Hepatocyte (in vitro differentiated cells): ENCODE measurements around the gene ATP9B. TPM values are rescaled to one million over a fixed set of nuclear protein-coding genes. Genes with fewer than 3 reads are reported as not detected.
"Not testable (repeated sequence)": the region's sequence is repeated elsewhere in the genome, so short reads cannot be mapped to it uniquely, and the experiment has no call there.

Source experiments
- DNase-seq: peaks from one replicate; pipeline ENCODE4 v3.0.0-alpha.2; 2016; ENCODE audit warnings: low spot score
- H2AFZ ChIP-seq: fragments of 200-600 bp; sonication (generic); 2 replicates; pipeline ENCODE4 v1.6.0; 2016; ENCODE audit warnings: antibody characterized with exemption, mild to moderate bottlenecking
- H3K27ac ChIP-seq: fragments of 200-600 bp; sonication (generic); 2 replicates; pipeline ENCODE4 v1.5.1; 2016; ENCODE audit warnings: mild to moderate bottlenecking
- H3K27me3 ChIP-seq: fragments of 200-600 bp; sonication (generic); 2 replicates; pipeline ENCODE4 v1.6.1; 2016
- H3K36me3 ChIP-seq: fragments of 200-600 bp; sonication (generic); replicated peaks from 2 replicates; pipeline ENCODE4 v1.5.1; 2016; ENCODE audit warnings: low read depth; ENCODE audit not compliant: insufficient read depth
- H3K4me1 ChIP-seq: fragments of 200-600 bp; sonication (generic); 2 replicates; pipeline ENCODE4 v1.5.1; 2016; ENCODE audit warnings: mild to moderate bottlenecking, moderate library complexity; ENCODE audit not compliant: insufficient read depth
- H3K4me2 ChIP-seq: fragments of 200-600 bp; sonication (generic); 2 replicates; pipeline ENCODE4 v1.6.0; 2016
- H3K4me3 ChIP-seq: fragments of 200-600 bp; sonication (generic); 2 replicates; pipeline ENCODE4 v1.5.1; 2016; ENCODE audit warnings: mild to moderate bottlenecking
- H3K79me2 ChIP-seq: fragments of 200-600 bp; sonication (generic); 2 replicates; pipeline ENCODE4 v1.6.0; 2017; ENCODE audit warnings: mild to moderate bottlenecking
- H3K9me2 ChIP-seq: fragments of 200-600 bp; sonication (generic); replicated peaks from 2 replicates; pipeline ENCODE4 v1.6.0; 2017; ENCODE audit warnings: mild to moderate bottlenecking; ENCODE audit not compliant: insufficient read depth
- H3K9me3 ChIP-seq: fragments of 200-600 bp; sonication (generic); 2 replicates; pipeline ENCODE4 v1.5.1; 2016; ENCODE audit warnings: low read depth, mild to moderate bottlenecking
- H4K20me1 ChIP-seq: fragments of 200-600 bp; sonication (generic); 2 replicates; pipeline ENCODE4 v1.6.0; 2016; ENCODE audit warnings: mild to moderate bottlenecking; ENCODE audit not compliant: insufficient read depth, poor library complexity, severe bottlenecking
- EZH2 ChIP-seq: fragments of 200-600 bp; sonication (generic); IDR thresholded peaks from 2 replicates; pipeline ENCODE4 v1.6.1; 2016; ENCODE audit warnings: antibody characterized with exemption, mild to moderate bottlenecking, borderline replicate concordance
- EZH2phosphoT487 ChIP-seq: fragments of 200-600 bp; sonication (generic); IDR thresholded peaks from one replicate; pipeline ENCODE4 v1.6.1; 2018; ENCODE audit warnings: antibody characterized with exemption, mild to moderate bottlenecking, low read depth, moderate library complexity; ENCODE audit not compliant: unreplicated experiment, severe bottlenecking
- WGBS: methylation state at CpG from one replicate; pipeline ENCODE4 v1.1.6; 2016; ENCODE audit warnings: low lambda C conversion rate; ENCODE audit errors: missing lambda C conversion rate; 5-methylcytosine and 5-hydroxymethylcytosine counted together
- polyA plus RNA-seq: library from polyadenylated mRNA; unstranded; fragments of >200 nt; fragmentation: Nextera tagmentation; extraction: Ambion mirVana; gene quantifications from 2 replicates; pipeline ENCODE4 v1.2.1, GENCODE V29; 2016
- total RNA-seq: library from RNA; depleted of rRNA; stranded (reverse); fragments of >200 nt; gene quantifications from 2 replicates; pipeline ENCODE4 v1.2.3, GENCODE V29; 2014
- TF ChIP-seq, protein P1 (sequence below): fragments of 200-600 bp; sonication (generic); IDR thresholded peaks from 2 replicates; pipeline ENCODE4 v1.5.1; 2016; ENCODE audit warnings: antibody characterized with exemption, mild to moderate bottlenecking; ENCODE audit not compliant: poor library complexity

ATP9B gene
- total and polyA plus RNA-seq, 2 experiments from 2014 or later = 14.6 to 23.8 TPM

- H2AFZ ChIP-seq = no peak overlapping the region
- H3K27me3 ChIP-seq = no peaks in the 10 kb centered on the region
- H3K9me2 ChIP-seq = no peaks in the 10 kb centered on the region
- H3K4me1 ChIP-seq = peaks cover 11% of the 10 kb centered on the region
- TF ChIP-seq, protein P1, sequence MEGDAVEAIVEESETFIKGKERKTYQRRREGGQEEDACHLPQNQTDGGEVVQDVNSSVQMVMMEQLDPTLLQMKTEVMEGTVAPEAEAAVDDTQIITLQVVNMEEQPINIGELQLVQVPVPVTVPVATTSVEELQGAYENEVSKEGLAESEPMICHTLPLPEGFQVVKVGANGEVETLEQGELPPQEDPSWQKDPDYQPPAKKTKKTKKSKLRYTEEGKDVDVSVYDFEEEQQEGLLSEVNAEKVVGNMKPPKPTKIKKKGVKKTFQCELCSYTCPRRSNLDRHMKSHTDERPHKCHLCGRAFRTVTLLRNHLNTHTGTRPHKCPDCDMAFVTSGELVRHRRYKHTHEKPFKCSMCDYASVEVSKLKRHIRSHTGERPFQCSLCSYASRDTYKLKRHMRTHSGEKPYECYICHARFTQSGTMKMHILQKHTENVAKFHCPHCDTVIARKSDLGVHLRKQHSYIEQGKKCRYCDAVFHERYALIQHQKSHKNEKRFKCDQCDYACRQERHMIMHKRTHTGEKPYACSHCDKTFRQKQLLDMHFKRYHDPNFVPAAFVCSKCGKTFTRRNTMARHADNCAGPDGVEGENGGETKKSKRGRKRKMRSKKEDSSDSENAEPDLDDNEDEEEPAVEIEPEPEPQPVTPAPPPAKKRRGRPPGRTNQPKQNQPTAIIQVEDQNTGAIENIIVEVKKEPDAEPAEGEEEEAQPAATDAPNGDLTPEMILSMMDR = no peak
- no peaks in the 10 kb centered on the region for H3K9me3 ChIP-seq
- peak overlapping the region; percentile 82 for H3K4me2 ChIP-seq
- peaks cover 55% of the 10 kb centered on the region for H3K79me2 ChIP-seq
- no peak for DNase-seq
- no peak overlapping the region for H3K27ac ChIP-seq
- no peak overlapping the region for H3K4me3 ChIP-seq
- 55% methylated on average over 1 of the region's 1 CpG for WGBS
- no peaks in the 10 kb centered on the region for H4K20me1 ChIP-seq
- H3K36me3 ChIP-seq = no peaks in the 10 kb centered on the region
These were observed 1.8 kb downstream of the ATP9B start for GRCh38 chr18:79071037-79071436.

DNA sequence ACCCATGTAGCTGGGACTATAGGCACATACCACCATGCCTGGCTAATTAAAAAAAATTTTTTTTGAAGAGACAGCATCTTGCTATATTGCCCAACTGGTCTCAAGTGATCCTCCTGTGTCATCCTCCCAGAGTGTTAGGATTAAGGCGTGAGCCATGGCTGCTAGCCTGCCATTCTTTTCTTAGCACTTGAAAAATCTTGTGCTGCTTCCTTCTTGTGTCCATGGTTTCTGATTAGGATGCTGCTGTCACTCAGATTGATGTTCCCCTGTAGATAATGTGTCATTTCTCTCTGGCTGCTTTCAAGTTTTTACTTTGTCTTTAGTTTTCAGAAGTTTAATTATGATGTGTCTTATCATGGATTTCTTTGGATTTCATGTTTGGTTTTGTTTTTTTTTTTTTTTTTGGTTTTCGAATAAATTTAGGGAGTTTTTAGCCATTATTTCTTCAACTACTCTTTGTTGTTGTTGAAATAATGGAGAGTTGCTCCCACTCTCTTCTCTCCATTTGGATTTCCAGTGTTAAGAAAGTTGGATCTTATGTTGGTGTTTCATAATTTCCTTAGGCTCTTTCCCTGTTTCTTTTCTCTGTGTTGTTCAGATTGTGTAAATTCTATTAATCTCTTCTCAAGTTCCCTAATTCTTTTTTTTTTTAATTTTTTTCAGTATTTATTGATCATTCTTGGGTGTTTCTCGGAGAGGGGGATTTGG lies 2.5 kb downstream of the ATP9B start:
- H3K4me2 ChIP-seq = no peak overlapping the region
- no peak overlapping the region for H3K27ac ChIP-seq
- no peaks in the 10 kb centered on the region for H3K9me3 ChIP-seq
- peaks cover 11% of the 10 kb centered on the region for H3K4me1 ChIP-seq
- 95% methylated on average over 3 of the region's 3 CpGs for WGBS
- no peak for DNase-seq
- H3K27me3 ChIP-seq = no peaks in the 10 kb centered on the region
- no peak overlapping the region for H2AFZ ChIP-seq
- TF ChIP-seq, protein P1 = no peak
- TF ChIP-seq EZH2phosphoT487 = no peak
- no peak for TF ChIP-seq EZH2
- H3K79me2 ChIP-seq = peaks cover 62% of the 10 kb centered on the region
- H3K4me3 ChIP-seq = no peak overlapping the region
- no peaks in the 10 kb centered on the region for H4K20me1 ChIP-seq
- no peaks in the 10 kb centered on the region for H3K9me2 ChIP-seq
- H3K36me3 ChIP-seq = no peaks in the 10 kb centered on the region

GRCh38 chr18:79072655-79073054 lies 3.5 kb downstream of the ATP9B start:
- H4K20me1 ChIP-seq, H2AFZ ChIP-seq, H3K27me3 ChIP-seq, DNase-seq, H3K36me3 ChIP-seq, H3K4me2 ChIP-seq, H3K9me3 ChIP-seq, H3K27ac ChIP-seq, H3K4me3 ChIP-seq, H3K9me2 ChIP-seq: not testable (repeated sequence)
- 100% methylated on average over 7 of the region's 27 CpGs for WGBS
- peaks cover 11% of the 10 kb centered on the region for H3K4me1 ChIP-seq
- peaks cover 72% of the 10 kb centered on the region for H3K79me2 ChIP-seq

DNA sequence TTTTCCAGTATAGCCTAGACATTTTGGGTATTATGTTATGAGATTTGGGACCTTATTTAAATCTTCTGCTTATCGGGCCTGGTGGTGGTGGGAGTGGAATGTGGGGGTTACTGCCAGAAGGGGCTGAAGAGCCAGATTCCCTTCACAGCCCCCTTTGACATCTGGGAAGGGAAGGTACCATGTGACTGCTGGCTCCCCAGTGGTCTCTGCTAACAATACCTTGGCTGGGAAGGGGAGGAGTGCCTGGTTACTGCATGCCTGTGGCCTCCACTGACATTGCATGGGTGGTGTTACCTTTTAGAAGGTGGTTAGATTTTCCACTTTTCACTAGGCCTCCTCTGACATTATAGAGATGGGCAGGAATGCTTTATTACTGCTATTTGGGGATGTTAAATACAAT lies 8.0 kb downstream of the ATP9B start:
- Histone ChIP-seq H3K27ac (no peak overlapping the region), H2AFZ (no peak overlapping the region), H3K4me2 (no peak overlapping the region), H3K4me3 (no peak overlapping the region), H3K9me3 (no peaks in the 10 kb centered on the region), H3K36me3 (no peaks in the 10 kb centered on the region), H3K9me2 (no peaks in the 10 kb centered on the region), H3K79me2 (peaks cover 89% of the 10 kb centered on the region), H3K27me3 (no peaks in the 10 kb centered on the region), H3K4me1 (no peaks in the 10 kb centered on the region), H4K20me1 (peaks cover 9% of the 10 kb centered on the region)
- TF ChIP-seq EZH2phosphoT487 = no peak
- TF ChIP-seq EZH2 = no peak
- TF ChIP-seq, protein P1 = no peak
- no peak for DNase-seq
- WGBS = 96% methylated on average over 1 of the region's 1 CpG

- not testable (repeated sequence) for DNase-seq, H3K27me3 ChIP-seq, H3K4me3 ChIP-seq, H4K20me1 ChIP-seq, H3K27ac ChIP-seq, H3K9me2 ChIP-seq, H3K4me1 ChIP-seq, H3K4me2 ChIP-seq, H3K36me3 ChIP-seq, H3K9me3 ChIP-seq, H2AFZ ChIP-seq
- peaks cover 75% of the 10 kb centered on the region for H3K79me2 ChIP-seq
- WGBS = 99% methylated on average over 5 of the region's 5 CpGs
These were observed 9.6 kb downstream of the ATP9B start for GRCh38 chr18:79078791-79079190.
